ENCODE results near the gene MTERF4. TPM values are rescaled to one million over a fixed set of nuclear protein-coding genes. Genes with fewer than 3 reads are reported as not detected.

Gene MTERF4
- polyA plus RNA-seq, 1 donor from 2014 or later: 142 TPM

- Histone ChIP-seq H3K9me3 (ENCODE audit: low read length) (no peaks in the 10 kb centered on the region), H3K4me2 (ENCODE audit: low read length) (no peak overlapping the region), H3K27ac (ENCODE audit: low read length) (no peak overlapping the region), H4K20me1 (ENCODE audit: insufficient read depth) (no peaks in the 10 kb centered on the region), H3K36me3 (ENCODE audit: insufficient read depth, low read length) (peaks cover 7% of the 10 kb centered on the region), H3K9me2 (ENCODE audit: insufficient read depth, low read length) (no peaks in the 10 kb centered on the region), H2AFZ (ENCODE audit: low read depth, low read length) (no peak overlapping the region), H3K79me2 (replicated peaks; ENCODE audit: insufficient read depth, low read length) (peaks cover 2% of the 10 kb centered on the region), H3K27me3 (ENCODE audit: insufficient read depth, low read depth, low read length) (no peaks in the 10 kb centered on the region), H3F3A (ENCODE audit: insufficient read depth, low read length, poor library complexity, severe bottlenecking) (no peaks in the 10 kb centered on the region), H3K9ac (ENCODE audit: low read length) (no peak overlapping the region), H3K4me3 (ENCODE audit: low read length) (no peak overlapping the region)
- TF ChIP-seq EP300 (conservative IDR thresholded peaks at IDR 0.05; ENCODE audit: poor library complexity, severe bottlenecking) (no peak), REST (IDR thresholded peaks at IDR 0.05; ENCODE audit: borderline replicate concordance) (no peak), POLR2AphosphoS5 (IDR thresholded peaks at IDR 0.05) (no peak), SMC3 (conservative IDR thresholded peaks at IDR 0.05; ENCODE audit: poor library complexity) (no peak), RAD21 (conservative IDR thresholded peaks at IDR 0.05) (no peak), EZH2 (IDR thresholded peaks at IDR 0.05; ENCODE audit: borderline replicate concordance, insufficient read depth, low read length, poor library complexity, severe bottlenecking) (no peak), MXI1 (conservative IDR thresholded peaks at IDR 0.05; ENCODE audit: poor library complexity, severe bottlenecking) (no peak), TAF1 (IDR thresholded peaks at IDR 0.05; ENCODE audit: low read depth) (no peak), CTCF (IDR thresholded peaks at IDR 0.05; ENCODE audit: poor library complexity, severe bottlenecking) (no peak)
Observed at GRCh38 chr2:241092677-241093076, 9.4 kb downstream of the MTERF4 start.

GRCh38 chr2:241091734-241092445, 10.2 kb downstream of the MTERF4 start:
- no peak overlapping the region for H3K9ac ChIP-seq (ENCODE audit: low read length)
- peaks cover 7% of the 10 kb centered on the region for H3K36me3 ChIP-seq (ENCODE audit: insufficient read depth, low read length)
- H3K79me2 ChIP-seq (replicated peaks; ENCODE audit: insufficient read depth, low read length): no peaks in the 10 kb centered on the region
- no peaks in the 10 kb centered on the region for H4K20me1 ChIP-seq (ENCODE audit: insufficient read depth)
- H3K4me3 ChIP-seq (ENCODE audit: low read length): no peak overlapping the region
- no peaks in the 10 kb centered on the region for H3K9me3 ChIP-seq (ENCODE audit: low read length)
- no peak overlapping the region for H3K4me2 ChIP-seq (ENCODE audit: low read length)
- TF ChIP-seq CTCF (IDR thresholded peaks at IDR 0.05; ENCODE audit: poor library complexity, severe bottlenecking) (no peak), MXI1 (conservative IDR thresholded peaks at IDR 0.05; ENCODE audit: poor library complexity, severe bottlenecking) (no peak), RAD21 (conservative IDR thresholded peaks at IDR 0.05) (no peak), POLR2AphosphoS5 (IDR thresholded peaks at IDR 0.05) (no peak), EZH2 (IDR thresholded peaks at IDR 0.05; ENCODE audit: borderline replicate concordance, insufficient read depth, low read length, poor library complexity, severe bottlenecking) (no peak), TAF1 (IDR thresholded peaks at IDR 0.05; ENCODE audit: low read depth) (no peak), SMC3 (conservative IDR thresholded peaks at IDR 0.05; ENCODE audit: poor library complexity) (no peak), EP300 (conservative IDR thresholded peaks at IDR 0.05; ENCODE audit: poor library complexity, severe bottlenecking) (no peak), REST (IDR thresholded peaks at IDR 0.05; ENCODE audit: borderline replicate concordance) (no peak)
- H3F3A ChIP-seq (ENCODE audit: insufficient read depth, low read length, poor library complexity, severe bottlenecking): no peaks in the 10 kb centered on the region
- H3K27ac ChIP-seq (ENCODE audit: low read length): no peak overlapping the region
- H2AFZ ChIP-seq (ENCODE audit: low read depth, low read length): no peak overlapping the region
- no peaks in the 10 kb centered on the region for H3K9me2 ChIP-seq (ENCODE audit: insufficient read depth, low read length)
- H3K27me3 ChIP-seq (ENCODE audit: insufficient read depth, low read depth, low read length): no peaks in the 10 kb centered on the region
